Activated naive CD4-positive, alpha-beta T cell treated with anti-CD3 and anti-CD28 coated beads for 36 hours (primary cell): Measurements from ENCODE around the gene CDHR1. TPM values are rescaled to one million over a fixed set of nuclear protein-coding genes. Genes with fewer than 3 reads are reported as not detected.
"Not testable (repeated sequence)": the region's sequence is repeated elsewhere in the genome, so short reads cannot be mapped to it uniquely, and the experiment has no call there.

Experiments used
- CTCF ChIA-PET: fragments of 350-600 bp; sonication (Branson Sonifier 250); formaldehyde crosslinking; loops from one replicate; lab custom pipeline; 2021; ENCODE audit warnings: antibody characterized with exemption; lab: Charles Lee
- DNase-seq: peaks from one replicate; pipeline ENCODE4 v3.0.0-alpha.2; 2020
- H3K27ac Mint-ChIP-seq: one replicate; pipeline ENCODE4 v1.8.0; 2021; ENCODE audit warnings: mild to moderate bottlenecking, mixed read lengths
- H3K27me3 Mint-ChIP-seq: one replicate; pipeline ENCODE4 v1.8.0; 2021; ENCODE audit warnings: low read depth, mixed read lengths
- H3K36me3 Mint-ChIP-seq: one replicate; pipeline ENCODE4 v1.8.0; 2021; ENCODE audit warnings: low read depth, mixed read lengths
- H3K4me1 Mint-ChIP-seq: one replicate; pipeline ENCODE4 v1.8.0; 2021; ENCODE audit warnings: low read depth, mixed read lengths
- H3K4me3 Mint-ChIP-seq: one replicate; pipeline ENCODE4 v1.8.0; 2021; ENCODE audit warnings: mild to moderate bottlenecking, moderate library complexity, mixed read lengths
- H3K9me3 Mint-ChIP-seq: one replicate; pipeline ENCODE4 v1.8.0; 2021; ENCODE audit warnings: mixed read lengths
- intact Hi-C: fragments of 100-400 bp; cut with micrococcal nuclease; formaldehyde crosslinking; loops from one replicate; pipeline ENCODE4 v1.15.1; 2023
- total RNA-seq, 2 experiments: library from RNA; stranded (reverse); gene quantifications; one replicate each; pipeline ENCODE4 v1.2.3, GENCODE V29; 2021

CDHR1 gene
- total RNA-seq, 2 experiments from 2014 or later = 0.37 to 1.4 TPM

DNA sequence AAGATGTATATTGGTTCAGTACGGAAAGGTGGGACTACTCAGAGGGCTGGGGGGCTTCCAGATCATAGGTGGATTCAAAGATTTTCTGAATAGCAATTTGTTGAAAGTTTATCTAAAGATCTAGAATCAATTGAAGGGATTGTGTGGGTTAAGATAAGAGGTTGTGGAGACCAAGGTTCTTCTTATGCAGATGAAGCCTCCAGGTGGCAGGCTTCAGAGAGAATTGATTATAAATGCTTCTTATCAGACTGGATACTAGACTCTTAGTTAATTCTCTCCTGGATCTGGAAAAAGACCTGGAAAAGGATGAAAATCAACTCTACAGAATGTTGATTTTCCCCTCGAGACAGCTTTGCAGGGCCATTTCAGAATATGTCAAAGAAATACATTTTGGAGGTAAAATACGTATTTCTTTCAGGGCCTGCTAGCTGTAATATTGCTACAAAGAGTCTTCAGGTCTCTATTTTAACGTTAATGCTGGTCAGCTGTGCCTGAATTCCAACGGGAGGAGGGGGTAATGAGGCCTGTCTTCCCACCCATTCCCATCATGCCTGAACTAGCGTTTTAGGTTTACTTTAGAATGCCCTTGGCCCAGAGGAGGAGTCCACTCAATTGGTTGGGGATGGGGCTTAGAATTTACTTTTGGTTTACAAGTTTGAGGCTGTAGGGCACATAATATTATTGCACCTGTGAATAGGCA, 33.5 kb upstream of the CDHR1 start:
- Mint-ChIP-seq H3K27ac (no peak overlapping the region), H3K27me3 (peaks cover 4% of the 10 kb centered on the region), H3K4me1 (peaks cover 17% of the 10 kb centered on the region), H3K4me3 (no peak overlapping the region), H3K9me3 (no peaks in the 10 kb centered on the region), H3K36me3 (no peaks in the 10 kb centered on the region)
- CTCF ChIA-PET = interaction anchor here (1.0 to 3.1 kb wide), 2 partner anchors 9 to 13 kb away, joined by 3 to 8 read pairs; no protein-coding TSS in a partner anchor
- DNase-seq = no peak
- intact Hi-C loops = loop anchor here (1.0 to 2.0 kb wide), 2 partner anchors 16 to 44 kb away; no protein-coding TSS in a partner anchor

GRCh38 chr10:84163996-84164395, 30.3 kb upstream of the CDHR1 start:
- H3K4me3 Mint-ChIP-seq = no peak overlapping the region
- H3K4me1 Mint-ChIP-seq = peaks cover 5% of the 10 kb centered on the region
- peaks cover 7% of the 10 kb centered on the region for H3K27me3 Mint-ChIP-seq
- CTCF ChIA-PET = interaction anchor here (0.9 to 1.7 kb wide), 2 partner anchors 16 to 41 kb away, joined by 4 read pairs; no protein-coding TSS in a partner anchor
- no peaks in the 10 kb centered on the region for H3K36me3 Mint-ChIP-seq
- intact Hi-C loops = no loop called here
- no peak for DNase-seq
- no peak overlapping the region for H3K27ac Mint-ChIP-seq
- no peaks in the 10 kb centered on the region for H3K9me3 Mint-ChIP-seq

DNA sequence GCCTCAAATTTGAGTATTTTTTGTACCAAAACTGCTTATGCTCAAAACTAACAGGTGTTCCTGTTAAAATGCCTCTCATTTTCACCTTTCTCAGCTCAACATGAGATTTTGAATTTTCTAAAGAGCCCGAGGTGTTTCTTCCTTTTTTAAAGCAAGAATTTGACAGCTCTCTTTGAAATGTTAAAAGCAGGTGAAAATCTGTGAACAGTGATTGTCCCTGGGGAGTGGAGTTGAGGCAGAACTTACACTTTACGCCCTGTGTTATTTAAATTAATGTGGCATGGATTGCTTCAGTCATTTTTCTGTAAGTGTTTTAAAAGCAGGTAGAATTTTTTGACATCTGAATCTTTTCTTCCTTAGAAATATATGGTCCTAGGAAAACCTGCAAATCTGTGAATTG, 29.9 kb upstream of the CDHR1 start:
- Mint-ChIP-seq H3K36me3 (no peaks in the 10 kb centered on the region), H3K4me1 (peaks cover under 1% of the 10 kb centered on the region), H3K27me3 (peaks cover 7% of the 10 kb centered on the region), H3K4me3 (no peak overlapping the region), H3K9me3 (no peaks in the 10 kb centered on the region), H3K27ac (no peak overlapping the region)
- intact Hi-C loops = no loop called here
- DNase-seq = no peak
- CTCF ChIA-PET = interaction anchor here (0.9 to 1.7 kb wide), 3 partner anchors 12 to 41 kb away, joined by 4 read pairs; no protein-coding TSS in a partner anchor

- Mint-ChIP-seq H3K4me1 (no peaks in the 10 kb centered on the region), H3K27ac (no peak overlapping the region), H3K36me3 (no peaks in the 10 kb centered on the region), H3K27me3 (peaks cover 7% of the 10 kb centered on the region), H3K4me3 (no peak overlapping the region), H3K9me3 (no peaks in the 10 kb centered on the region)
- intact Hi-C loops = no loop called here
- DNase-seq = no peak
- CTCF ChIA-PET = interaction anchor here (1.5 kb wide), 1 partner anchor 8 kb away, joined by 4 read pairs; no protein-coding TSS in a partner anchor
Measured at GRCh38 chr10:84166620-84167288, 27.6 kb upstream of the CDHR1 start.

DNA sequence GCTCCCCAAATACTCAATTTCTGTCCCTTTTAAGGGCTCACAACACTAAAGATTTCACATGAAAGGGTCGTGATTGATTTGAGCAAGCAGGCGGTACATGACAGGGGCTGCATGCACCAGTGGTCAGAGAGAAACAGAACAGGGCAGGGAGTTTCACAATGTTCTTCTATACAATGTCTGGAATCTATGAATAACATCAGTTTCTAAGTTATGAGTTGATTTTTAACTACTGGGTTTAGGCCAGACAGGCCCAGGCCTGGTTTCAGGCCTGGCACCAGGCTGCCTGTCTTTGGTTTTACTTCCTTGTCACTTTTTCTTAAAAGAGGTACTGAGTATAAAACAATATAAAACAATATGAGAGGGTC, 27.1 kb upstream of the CDHR1 start:
- intact Hi-C loops, H3K27ac Mint-ChIP-seq, H3K27me3 Mint-ChIP-seq, H3K36me3 Mint-ChIP-seq, H3K9me3 Mint-ChIP-seq, DNase-seq, H3K4me1 Mint-ChIP-seq, H3K4me3 Mint-ChIP-seq: not testable (repeated sequence)
- CTCF ChIA-PET = interaction anchor here (1.5 kb wide), 1 partner anchor 9 kb away, joined by 4 read pairs; no protein-coding TSS in a partner anchor

DNA sequence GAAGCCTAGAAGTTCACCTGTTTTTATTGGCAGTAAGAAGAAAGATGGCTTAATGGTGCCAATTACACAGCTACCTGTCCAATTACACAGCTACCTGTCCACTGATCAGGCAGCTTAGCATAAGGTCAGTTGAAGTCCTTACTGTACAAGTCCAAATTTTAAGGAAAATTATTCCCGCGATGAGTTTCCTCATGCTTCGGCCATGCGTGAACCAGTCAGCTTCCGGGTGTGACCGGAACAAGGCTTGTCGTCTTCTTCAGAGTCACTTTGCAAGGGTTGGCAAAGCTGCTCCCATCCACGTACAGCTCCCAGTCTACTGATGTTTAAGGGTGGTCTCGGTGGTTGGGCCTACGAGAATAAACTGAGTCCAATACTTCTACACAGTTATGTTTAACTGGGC, 26.0 kb upstream of the CDHR1 start:
- H3K4me3 Mint-ChIP-seq, H3K36me3 Mint-ChIP-seq, intact Hi-C loops, H3K27me3 Mint-ChIP-seq, H3K9me3 Mint-ChIP-seq, H3K4me1 Mint-ChIP-seq, H3K27ac Mint-ChIP-seq, DNase-seq: not testable (repeated sequence)
- CTCF ChIA-PET = interaction anchor here (0.6 to 1.5 kb wide), 3 partner anchors 10 to 354 kb away, joined by 3 to 4 read pairs (median 3); no protein-coding TSS in a partner anchor

DNA sequence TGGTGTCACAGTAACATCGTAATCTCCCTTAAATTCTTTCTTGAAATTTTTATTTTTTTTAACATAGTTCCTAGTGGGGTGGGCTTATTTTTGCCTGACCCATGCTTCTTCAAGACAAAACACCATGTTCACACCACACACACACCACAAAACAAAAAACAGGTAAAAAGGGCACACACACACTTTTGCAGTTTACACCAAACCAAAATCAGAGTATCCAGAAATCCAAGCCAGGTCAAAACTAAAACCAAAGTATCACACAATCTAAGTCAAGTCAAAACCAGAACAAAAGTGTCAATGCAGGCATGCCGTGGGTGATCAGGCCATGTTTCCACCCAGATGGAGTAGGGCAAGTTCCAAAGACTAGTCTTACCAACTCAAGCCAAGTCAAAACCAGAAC, 23.1 kb upstream of the CDHR1 start:
- CTCF ChIA-PET, H3K27me3 Mint-ChIP-seq, H3K27ac Mint-ChIP-seq, H3K4me3 Mint-ChIP-seq, H3K9me3 Mint-ChIP-seq, DNase-seq, H3K36me3 Mint-ChIP-seq, H3K4me1 Mint-ChIP-seq, intact Hi-C loops: not testable (repeated sequence)

DNA sequence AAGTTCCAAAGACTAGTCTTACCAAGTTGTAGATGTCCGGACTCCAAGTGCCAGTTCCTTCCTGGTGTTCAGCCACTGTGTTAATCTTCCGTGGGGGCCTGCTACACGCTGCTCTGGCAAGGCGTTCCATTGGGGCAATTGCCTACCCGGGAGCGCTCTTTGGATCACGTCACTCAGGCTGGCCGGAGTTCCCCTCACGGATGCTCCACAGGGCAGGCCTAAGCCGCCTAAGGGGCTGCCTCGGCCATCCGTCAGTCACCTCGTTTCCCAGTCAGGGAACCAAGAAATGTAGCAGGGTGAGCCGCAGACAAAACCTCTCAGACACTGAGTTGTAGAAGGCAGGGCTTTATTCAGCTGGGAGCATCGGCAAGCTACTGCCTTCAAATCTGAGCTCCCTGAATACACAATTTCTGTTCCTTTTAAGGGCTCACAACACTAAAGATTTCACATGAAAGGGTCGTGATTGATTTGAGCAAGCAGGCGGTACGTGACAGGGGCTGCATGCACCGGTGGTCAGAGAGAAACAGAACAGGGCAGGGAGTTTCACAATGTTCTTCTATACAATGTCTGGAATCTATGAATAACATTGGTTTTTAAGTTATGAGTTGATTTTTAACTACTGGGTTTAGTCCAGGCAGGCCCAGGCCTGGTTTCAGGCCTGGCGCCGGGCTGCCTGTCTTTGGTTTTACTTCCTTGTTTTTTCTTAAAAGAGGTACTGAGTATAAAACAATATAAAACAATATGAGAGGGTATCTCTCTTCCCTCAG, 22.5 kb upstream of the CDHR1 start:
- H3K36me3 Mint-ChIP-seq, intact Hi-C loops, DNase-seq, H3K9me3 Mint-ChIP-seq, H3K27ac Mint-ChIP-seq, H3K4me1 Mint-ChIP-seq, CTCF ChIA-PET, H3K4me3 Mint-ChIP-seq, H3K27me3 Mint-ChIP-seq: not testable (repeated sequence)

DNA sequence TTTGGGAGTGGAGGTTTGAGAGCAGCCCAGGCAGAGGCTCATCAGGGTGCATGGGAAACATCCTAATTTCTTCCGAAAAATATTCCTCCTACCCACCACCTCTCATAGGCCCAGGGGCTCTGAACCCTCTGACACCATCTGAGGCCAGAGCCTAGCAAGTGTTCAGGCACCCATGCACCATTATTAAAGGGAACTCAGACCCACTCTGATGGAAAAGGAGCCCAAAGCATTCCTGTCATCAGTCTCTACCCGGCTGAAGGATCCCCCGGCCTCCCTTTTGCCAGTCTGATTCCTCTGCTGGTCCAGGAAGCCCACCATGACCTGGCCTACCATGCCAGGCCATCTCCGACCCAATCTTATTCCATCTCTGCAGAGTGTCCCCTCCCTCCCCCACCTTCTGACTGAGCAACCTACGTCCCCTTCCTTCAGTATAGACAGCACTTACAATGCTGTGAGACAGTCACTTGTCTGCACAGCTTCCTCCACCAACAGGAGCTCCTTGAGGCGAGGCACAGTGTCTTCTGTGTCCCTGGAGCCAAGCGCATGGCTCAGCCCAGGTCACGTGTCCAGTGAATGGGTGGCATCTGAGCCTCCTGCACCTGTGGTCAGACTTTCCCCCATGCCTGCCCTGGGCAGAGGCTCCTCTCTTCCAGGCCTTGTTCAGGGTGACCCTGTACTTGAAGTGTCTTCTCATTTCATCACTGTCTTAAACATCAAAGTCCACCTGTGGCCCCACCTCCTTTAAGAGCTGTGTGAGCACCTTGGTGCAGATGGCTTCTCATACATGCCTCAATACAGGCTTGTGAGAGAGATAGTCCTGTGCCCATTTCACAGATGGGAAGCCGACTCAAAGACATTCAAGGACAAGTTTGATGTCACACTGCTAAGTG, 21.6 kb upstream of the CDHR1 start:
- Mint-ChIP-seq H3K9me3 (no peaks in the 10 kb centered on the region), H3K4me1 (peaks cover 6% of the 10 kb centered on the region), H3K4me3 (no peak overlapping the region), H3K27ac (no peak overlapping the region), H3K36me3 (no peaks in the 10 kb centered on the region), H3K27me3 (no peaks in the 10 kb centered on the region)
- DNase-seq = no peak
- intact Hi-C loops = no loop called here
- CTCF ChIA-PET = no interaction called here

- no peak within 1 kb of the TSS for H3K4me3 Mint-ChIP-seq
- no peaks in the 10 kb centered on the region for H3K9me3 Mint-ChIP-seq
- CTCF ChIA-PET = interaction anchor here (0.6 kb wide), 1 partner anchor 29 kb away, joined by 3 read pairs; no protein-coding TSS in a partner anchor
- H3K4me1 Mint-ChIP-seq = peaks cover 6% of the 10 kb centered on the region
- no peak within 1 kb of the TSS for H3K27ac Mint-ChIP-seq
- DNase-seq = no peak
- intact Hi-C loops = no loop called here
- no peaks in the 10 kb centered on the region for H3K36me3 Mint-ChIP-seq
- H3K27me3 Mint-ChIP-seq = no peaks in the 10 kb centered on the region
Measured at GRCh38 chr10:84173501-84173929, 20.8 kb upstream of the CDHR1 start, which contains the start of gene GPR15LG. TSS of gene GPR15LG (plus strand) at chr10:84173801. CDS start at chr10:84173852, 51 bp downstream.

- CTCF ChIA-PET = no interaction called here
- H3K36me3 Mint-ChIP-seq = no peaks in the 10 kb centered on the region
- H3K27me3 Mint-ChIP-seq = no peaks in the 10 kb centered on the region
- intact Hi-C loops = no loop called here
- H3K9me3 Mint-ChIP-seq = no peaks in the 10 kb centered on the region
- H3K27ac Mint-ChIP-seq = no peak overlapping the region
- no peak for DNase-seq
- H3K4me3 Mint-ChIP-seq = no peak overlapping the region
- peaks cover 6% of the 10 kb centered on the region for H3K4me1 Mint-ChIP-seq
Measured at GRCh38 chr10:84175436-84175835, 18.9 kb upstream of the CDHR1 start.
